8988T (cell line): ENCODE data around the gene SLC51A.
"Not testable (repeated sequence)": the region's sequence is repeated elsewhere in the genome, so short reads cannot be mapped to it uniquely, and the experiment has no call there.

Source experiments
- DNase-seq: peaks from one replicate; pipeline ENCODE4 v3.0.0; 2011

SLC51A gene

DNA sequence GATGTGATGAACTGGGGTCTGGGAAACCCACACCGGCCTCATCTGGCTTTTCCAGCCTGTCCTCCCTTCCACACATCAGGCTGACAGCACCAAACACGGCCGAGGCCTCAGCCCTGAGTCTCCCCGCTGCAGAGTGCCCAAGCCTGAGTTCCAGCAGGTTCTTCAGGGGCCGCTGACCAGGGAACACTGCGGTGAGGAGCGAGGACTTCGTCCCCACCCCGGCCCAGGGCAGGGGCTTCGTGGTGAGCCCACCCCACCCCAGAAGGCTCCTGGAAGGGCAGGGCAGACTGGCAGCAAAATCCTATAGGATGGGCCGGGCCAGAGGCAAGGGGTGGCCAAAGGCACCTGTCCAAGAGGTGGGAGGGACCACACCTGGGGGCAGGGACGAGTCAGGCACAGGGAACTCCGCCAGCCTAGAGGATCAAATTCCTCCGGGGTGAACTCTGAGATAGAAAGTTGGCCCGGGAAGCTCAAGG, at the start of gene SLC51A:
SLC51A (plus strand) TSS at position 446 of the 476 bp plus-strand sequence. CDS start 179 bp downstream, outside the sequence.
- no peak for DNase-seq

DNA sequence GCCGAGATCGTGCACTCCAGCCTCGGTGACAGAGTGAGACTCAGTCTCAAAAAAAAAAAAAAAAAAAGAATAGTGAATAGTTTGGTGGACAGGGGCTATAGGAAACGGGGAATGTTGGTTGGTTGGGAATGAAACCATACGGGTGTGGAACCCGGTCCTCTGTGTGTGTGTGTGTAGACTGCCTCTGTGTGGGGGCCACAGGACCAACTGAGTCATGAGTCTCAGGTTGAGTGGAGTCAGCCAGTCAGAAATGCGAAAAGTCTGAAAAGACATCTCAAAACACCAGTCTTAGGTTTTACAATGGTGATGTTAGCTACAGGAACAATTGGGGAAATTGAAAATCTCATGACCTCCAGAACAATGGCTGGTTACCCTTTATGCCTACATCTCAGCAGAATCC, 49.6 kb upstream of the SLC51A start:
- DNase-seq = no peak

DNA sequence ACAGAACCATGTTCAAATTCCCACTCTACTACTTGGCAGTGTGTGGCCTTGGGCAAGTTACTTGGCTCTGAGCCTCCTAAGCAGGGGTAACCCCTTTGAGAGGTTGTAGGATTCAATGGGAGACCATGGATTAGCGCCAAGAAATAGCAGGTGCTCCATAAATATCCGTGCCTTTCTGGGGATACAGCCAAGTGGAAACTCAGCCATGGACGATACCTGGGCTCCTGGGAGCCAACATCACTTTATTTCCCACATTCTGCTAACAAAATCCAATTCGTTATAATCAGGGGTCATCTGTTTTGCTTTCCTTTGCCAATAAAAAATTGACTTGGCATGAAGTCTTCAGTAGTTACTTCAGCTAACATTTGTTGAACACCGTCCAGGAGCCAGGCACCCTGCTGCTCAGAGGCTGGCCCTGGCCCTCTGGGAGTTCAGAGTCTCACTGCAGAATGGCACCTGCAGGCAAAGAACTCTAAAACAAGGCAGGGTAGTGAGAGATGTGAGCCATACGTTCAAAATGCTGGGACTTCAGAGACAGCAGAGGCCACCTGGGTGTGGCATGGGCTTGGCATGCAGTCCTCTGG, 47.4 kb upstream of the SLC51A start:
- DNase-seq = no peak

DNA sequence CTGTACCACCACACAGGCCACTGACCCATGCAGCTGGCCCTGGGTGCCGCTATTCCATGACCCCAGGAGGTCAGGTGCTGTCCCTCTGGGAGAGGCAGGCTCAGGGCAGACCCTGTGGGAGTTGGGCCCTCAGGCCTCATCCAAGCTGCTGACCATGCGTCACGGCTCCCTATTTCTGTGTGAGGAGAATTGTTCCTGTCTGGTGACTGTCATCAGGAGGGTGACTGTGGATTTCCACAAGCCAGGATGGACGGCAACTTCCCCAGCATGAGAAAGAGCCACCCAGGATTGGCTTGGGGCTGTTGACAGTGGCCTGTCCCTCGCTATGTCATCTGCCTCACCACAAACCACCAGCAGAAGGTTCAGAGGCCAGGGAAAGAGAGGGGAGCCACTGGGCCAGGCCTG, 46.5 kb upstream of the SLC51A start:
- DNase-seq = no peak

DNA sequence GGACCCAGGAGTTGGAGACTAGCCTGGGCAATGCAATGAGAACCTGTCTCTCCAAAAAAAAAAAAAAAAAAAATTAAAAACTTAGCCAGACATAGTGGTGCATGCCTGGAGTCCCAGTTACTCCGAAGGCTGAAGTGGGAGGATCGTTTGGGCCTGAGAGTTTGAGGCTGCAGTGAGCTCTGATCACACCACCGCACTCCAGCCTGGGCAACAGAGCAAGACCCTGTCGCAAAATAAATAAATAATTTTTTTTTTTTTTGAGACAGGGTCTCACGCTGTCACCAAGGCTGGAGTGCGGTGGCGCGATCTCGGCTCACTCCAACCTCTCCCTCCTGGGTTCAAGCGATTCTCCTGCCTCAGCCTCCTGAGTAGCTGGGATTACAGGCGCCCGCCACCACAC, 46.0 kb upstream of the SLC51A start:
- not testable (repeated sequence) for DNase-seq

DNA sequence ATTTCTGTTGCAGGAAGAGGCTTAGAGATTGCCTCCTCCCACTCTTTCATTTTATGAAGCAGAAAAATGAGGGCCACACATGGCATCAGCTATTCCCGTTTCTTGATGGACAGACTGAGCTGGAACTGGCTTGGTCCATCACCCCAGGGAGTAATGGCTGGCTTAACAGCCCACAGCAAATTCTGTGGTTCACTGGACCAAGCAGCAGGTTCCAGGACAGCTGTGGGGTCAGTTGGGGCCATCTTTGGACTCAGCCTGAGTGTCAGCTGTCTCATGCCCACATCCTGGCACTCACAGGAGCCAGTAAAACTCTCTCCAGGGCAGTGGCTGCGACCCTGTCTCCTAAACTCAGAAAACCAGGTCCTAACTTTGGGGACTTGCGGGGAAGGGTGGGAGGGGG, 41.7 kb upstream of the SLC51A start:
- no peak for DNase-seq

DNA sequence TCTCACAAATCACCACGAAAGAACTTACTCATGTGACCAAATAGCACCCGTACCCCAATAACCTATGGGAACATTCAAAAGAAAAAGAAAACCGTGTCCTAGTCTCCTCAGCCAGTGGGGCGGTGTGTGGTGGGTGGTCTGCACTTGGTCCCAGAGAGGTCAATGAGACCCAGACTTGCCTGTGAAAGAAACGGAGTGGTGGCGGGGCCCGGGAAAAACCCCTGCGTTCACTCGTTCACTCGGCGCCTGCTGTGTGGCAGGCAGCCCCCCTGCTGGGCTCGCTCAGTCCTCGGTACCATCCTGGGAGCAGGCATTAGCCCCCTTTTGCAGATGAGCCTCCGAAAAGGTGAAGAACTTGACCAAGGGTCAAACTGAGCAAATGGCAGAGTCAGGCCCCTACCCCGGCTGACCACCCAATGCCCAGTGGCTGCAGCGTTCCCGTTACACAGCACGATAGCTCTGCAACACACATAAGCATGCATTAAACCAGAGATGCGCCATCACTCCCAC, 41.2 kb upstream of the SLC51A start:
- DNase-seq = no peak

DNA sequence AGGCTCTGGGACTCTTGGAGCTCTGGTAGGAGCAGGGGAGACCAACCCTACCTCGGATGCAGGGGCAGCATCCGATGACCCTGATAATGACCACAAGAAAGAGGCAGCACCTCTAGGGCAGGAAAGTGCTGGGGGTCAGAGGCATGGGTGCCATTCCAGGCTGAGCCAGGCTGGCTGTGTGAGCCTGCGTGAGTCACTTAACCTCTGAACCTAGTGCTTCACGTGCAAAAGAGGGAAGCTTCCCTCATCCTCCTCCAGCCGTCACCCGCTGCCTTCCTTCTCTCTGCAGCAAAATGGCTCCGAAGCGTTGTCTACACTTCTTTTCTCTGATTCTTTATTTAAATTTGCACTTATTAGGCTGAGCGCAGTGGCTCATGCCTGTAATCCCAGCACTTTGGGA, 40.6 kb upstream of the SLC51A start:
- DNase-seq = no peak

DNA sequence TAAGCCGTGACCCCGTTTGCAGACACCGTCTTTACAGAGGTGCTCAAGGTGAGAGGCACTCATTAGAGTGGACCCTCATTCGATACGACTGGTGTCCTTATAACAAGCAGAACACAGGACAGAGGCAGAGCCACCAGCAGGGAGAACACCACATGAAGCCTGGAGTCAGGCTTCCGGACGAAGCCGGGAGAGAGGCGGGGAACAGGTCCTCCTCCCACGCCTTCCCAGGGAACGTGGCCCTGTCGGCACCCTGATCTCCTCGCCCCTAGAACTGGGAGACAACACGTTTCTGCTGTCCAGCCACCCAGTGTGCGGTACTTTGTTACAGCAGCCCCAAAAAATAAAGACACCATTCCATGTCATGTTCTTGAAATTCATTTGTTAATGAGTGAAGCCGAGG, 38.8 kb upstream of the SLC51A start:
- DNase-seq = no peak

DNA sequence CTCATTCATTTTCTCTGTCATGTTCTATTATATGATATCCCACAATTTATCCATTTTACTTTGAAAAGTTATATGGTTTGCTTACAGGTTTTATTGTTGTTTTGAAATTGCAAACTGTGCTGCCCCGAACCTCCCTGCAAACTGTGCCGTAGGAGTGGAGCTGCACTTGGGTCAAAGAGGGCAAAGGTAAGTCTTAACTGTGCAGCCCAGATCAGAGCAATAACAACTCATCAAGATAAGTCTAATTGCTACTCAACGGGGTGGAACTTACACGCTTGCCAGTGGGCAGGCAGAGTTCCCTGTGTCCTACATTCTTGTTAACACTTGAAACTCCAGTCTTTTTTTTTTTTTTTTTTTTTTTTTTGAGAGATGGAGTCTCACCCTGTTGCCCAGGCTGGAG, 38.4 kb upstream of the SLC51A start:
- no peak for DNase-seq

DNA sequence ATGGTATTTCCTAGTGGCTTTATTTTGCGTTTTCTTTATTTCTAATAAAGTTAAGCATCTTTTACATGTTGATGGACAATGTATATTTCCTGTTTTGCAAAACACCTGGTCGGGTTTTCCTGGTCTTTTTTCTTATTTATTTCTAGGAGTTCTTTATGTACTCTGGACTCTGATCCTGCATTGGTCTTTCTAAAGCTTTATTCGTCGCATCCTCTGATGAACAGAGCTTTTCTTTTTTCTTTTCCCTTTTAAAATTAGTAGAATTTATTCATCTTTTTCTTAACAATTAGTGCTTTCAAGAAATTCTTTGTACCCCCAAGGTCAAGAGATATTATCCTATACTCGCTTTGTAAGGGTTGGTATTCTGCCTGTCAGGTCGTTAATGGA, 37.3 kb upstream of the SLC51A start:
- no peak for DNase-seq

DNA sequence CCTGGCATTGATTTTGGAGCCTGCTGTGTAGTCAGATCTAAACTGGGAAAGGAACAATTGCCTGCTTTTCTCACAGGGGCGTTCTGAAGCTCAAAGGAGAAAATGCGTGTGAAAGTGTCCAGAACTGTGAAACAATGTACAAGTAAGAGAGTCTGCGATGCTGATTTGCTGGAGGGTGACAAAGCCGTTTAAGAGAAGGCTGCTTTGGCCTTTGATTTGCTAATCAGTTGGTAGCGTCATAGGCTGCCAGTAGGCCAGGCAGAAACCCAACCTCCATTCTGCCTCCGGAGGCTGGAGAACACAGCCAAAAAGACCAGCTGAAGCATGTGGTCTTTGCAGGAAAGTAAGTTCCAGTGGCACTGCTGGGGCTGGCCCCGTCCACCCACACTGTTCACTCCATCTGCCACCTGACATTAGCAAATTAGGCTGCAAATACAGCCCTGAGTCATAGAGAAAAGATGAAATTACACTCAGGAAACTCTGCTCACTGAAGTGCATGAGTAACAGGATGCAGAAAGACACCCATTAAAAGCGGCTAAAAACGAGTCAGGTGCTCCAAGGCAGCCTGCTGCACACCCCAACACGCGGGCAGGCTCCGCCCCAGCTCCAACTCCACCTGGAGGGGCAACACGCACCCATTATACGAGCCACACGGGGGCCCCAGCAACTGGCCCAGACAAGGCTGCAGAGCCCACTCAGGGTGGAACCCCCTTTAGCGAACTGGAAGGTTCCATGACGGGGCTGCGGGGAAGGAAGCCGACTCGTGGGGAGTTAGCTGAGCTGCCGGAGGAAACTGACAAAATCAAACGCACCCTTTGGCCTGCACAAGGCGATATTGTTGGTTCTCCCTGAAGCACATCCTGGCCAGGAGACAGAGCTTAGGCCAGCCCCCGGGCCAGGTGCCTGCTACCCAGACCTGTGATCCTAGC, 36.7 kb upstream of the SLC51A start:
- DNase-seq = no peak

DNA sequence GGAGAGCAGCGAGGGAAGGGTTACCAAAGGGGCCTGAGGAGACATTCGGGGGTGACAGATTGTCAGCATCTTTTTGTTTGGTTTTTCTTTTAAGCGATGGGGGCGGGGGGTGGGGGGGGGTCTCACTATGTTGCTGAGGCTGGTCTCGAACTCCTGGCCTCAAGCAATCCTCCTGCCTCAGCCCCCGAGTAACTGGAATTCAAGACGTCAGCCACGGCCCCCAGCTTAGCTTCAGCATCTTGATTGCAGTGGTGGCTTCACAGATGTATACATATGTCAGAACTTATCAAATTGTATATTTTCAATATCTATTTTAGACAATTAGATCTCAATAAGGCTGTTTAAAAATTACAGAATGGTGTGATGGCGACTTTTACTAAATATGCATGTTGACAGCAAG, 36.0 kb upstream of the SLC51A start:
- no peak for DNase-seq

DNA sequence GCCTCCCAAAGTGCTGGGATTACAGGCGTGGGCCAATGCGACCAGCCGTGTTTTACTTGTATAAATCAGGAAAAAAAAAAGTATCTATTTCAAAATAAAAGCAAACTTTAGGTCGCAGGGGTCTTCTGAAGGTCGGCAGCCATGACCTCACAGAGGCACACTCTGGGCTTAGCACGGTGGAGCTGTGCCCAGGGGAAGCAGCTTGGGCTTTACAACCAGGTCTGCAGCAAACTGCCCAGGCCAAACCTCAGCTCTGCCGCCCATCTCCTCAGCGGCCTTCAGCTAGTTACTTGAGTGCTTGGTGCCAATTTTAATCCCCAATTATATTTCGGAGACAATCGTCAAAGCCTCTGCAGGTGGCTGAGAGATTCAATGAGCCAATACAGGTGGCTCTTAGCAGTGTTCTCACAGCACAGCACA, 35.2 kb upstream of the SLC51A start:
- DNase-seq = no peak

DNA sequence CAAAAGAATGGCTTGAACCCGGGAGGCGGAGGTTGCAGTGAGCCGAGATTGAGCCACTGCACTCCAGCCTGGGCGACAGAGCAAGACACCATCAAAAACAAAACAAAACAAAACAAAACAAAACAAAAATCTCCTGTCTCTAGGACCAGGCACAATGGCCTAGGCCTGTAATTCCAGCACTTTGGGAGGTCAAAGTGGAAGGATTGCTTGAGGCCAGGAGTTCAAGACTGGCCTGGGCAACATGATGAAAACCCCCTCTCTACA, 32.2 kb upstream of the SLC51A start:
- DNase-seq = not testable (repeated sequence)

DNA sequence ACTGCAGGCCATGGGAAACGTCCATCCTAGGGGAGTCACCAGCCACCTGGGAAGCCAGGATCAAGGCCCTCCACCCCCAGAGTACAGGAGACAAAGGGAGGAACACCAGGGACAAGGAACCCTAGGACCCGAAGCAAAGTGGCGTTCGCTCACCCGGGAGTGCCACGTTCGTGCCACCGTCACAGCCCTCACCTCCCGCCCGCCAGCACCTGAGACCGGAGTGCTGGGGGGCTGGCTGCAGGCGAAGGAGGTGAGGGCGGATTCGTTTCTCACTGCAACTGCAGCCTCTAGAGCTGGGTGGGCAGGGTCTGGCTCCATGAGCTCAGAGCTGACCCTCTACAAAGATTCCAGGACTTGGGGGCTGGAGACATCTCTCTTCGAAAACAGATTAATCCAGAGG, 31.5 kb upstream of the SLC51A start:
- no peak for DNase-seq

DNA sequence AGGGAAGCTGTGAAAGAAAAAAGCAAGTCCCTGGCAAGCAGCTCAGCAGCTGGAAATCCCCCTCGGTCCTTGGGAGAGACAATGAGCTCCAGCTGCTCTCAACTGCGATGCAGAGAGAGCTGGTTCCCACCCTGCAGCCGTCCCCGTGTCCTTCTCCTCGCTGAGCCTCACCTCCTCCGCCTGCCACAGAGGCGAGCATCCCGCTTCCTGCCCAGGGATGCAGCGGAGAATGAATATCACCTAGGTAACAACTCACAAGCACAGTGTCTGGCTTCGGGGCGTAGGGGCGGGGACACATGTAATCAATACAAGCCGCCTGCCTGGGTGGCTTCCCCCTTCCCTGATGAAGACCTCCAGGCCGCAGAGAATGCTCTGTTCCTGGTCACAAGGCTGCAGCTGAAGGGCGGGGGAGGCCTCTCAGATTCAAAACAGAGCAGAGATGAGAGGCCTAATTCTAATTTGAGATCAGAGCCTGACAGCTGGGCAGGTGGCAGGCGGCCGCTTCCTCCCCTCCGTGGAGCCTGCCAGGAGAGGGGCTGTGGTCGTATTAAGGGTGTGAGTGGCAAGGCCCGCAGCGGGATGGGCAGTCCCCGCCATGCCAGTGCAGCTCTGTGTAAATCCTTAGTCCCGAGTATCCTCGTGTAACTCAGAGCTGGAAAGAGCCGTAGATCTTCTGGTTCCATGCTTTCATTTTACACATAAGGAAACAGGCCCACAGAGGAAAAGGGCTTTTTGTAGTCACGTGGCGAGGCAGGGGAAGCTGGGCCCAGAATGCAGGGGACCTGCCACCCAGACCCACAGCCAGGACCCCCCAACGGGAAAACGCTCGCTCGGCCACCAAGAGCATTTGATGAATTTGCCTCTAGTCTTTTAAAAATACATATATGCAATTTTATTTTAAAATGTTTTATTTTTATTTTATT, 29.4 kb upstream of the SLC51A start:
- DNase-seq = no peak

DNA sequence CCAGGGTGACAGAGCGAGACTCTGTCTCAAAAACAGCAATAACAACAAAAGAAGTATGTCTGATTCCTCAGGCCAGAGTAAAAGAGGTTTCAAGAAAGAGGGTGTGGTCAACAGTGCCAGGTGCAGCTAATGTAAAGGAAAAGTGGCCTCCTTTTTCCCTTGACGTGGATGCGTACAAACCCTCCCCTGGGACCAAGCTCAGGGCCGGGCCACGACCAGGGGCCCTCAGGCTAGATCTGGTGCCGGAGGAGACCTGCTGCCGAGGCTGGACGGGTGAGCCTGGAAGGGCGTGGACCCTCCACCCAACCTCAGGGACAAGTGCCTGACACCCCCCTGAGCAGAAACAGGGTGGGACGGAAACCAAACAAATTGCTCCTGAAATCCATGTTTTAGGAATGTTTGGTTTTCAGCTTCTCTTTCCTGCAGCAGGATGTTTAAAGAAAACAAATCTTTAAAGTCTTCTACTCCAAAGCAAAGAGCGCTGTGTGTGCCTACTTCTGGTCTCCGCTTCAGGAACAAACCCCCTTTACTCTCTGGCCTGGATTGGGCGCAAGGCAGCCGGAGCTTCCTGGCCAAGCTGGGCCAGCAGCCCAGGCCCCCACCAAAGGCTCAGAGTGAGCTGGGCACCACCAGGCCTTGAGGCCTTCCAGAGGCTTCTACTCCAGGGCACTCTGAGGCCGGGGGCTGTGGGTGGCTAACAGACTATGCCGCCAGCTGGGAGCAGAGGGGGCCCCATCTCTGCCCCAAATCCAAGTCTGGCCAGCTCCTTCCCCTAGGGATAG, 26.6 kb upstream of the SLC51A start:
- no peak for DNase-seq

DNA sequence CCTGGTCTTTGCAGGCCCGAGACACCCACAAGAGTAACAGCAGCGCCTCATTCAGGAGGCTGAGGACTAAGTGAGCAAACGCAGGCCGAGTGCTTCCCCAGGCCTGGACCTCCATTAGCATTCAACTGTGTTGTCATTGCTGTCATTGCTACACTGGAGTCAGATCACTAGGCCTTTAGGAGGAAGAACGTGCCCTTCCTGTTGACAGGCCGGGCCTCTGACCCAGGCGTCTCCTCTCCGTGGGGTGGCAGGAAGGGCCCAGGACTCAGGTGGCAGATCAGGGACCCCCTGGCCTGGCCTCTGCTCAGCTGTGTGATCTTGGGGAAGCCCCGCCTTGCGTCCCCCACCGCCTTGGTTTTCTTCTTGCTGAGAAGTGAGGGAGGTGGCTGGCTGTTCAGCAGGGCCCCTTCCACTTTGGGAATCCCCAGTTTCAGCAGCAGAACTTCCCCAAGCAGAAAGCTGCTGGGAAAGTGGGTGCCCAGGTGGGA, 24.3 kb upstream of the SLC51A start:
- DNase-seq = no peak

DNA sequence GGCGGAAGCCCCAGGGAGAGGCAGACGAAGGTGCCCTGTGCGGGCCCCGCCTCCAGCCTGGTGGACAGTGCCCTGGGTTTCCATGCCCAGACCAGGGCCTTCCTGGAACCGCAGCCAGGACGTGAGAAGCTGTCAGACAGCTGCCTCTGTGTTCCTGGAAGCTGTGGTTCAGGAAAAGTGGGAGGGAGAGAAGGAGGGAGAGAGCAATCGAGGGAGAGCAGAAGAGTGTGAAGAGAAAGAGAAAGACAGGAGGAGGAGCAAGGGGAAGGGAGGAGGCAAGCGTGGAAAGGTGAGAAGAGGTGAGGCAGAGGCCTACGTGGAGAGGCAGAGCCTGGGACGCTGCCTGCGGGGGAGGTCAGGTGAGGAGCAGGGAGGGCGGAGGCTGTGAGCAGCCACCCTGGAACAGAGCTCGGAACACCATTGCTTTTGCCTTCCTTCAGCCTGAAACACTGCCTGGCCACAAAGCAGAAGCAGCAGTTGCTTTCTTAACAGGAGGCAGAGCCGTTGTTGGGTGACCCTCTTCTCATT, 23.7 kb upstream of the SLC51A start:
- no peak for DNase-seq

DNA sequence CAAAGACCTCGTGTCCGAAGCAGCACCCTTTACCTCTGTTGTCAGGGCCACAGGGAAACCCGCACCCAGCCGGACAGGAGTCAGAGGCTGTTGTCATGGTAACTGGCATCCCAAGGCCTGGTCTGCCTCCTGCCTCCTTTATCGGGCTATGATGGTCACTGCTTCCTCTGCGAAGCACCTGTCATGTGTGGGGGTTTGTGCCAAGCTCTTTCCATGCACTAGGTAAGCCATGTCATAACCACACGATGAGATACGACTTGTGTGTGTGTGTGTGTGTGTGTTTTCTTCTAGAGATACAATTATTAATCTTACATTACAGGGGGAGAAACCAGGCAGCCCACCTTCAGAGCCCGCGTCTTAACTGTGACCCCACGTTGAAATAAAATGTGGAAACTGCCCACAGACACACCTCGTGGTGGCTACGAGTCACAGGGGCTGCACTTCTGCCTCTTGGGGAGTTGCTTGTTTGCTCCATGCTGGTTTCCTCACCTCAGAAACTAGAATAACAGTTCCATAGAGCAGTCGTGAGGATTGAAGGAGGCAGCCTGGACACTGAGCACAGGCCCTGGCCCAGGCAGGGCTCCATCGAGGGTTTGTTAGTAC, 23.1 kb upstream of the SLC51A start:
- no peak for DNase-seq
